Thymus (tissue), 11 donors: ENCODE measurements around the gene PDGFA. TPM values are rescaled to one million over a fixed set of nuclear protein-coding genes. Genes with fewer than 3 reads are reported as not detected.

Experiments used
- DNase-seq, 9 donors: peaks; one replicate each; pipeline ENCODE4 v3.0.0-alpha.2; 2013; ENCODE audit warnings: low spot score in 9 of 9, low read depth in 6 of 9, missing footprints in 1 of 9
- H3K27ac ChIP-seq, 2 donors: one replicate each; pipeline ENCODE4 v1.5.1; 2013; ENCODE audit warnings: control low read depth in 1 of 2, low read depth in 1 of 2, low read length in 1 of 2, mild to moderate bottlenecking in 1 of 2, moderate library complexity in 1 of 2
- H3K27me3 ChIP-seq, 2 donors: one replicate each; pipeline ENCODE4 v1.5.1; 2013; ENCODE audit warnings: low read length in 1 of 2; ENCODE audit not compliant: control insufficient read depth in 2 of 2, insufficient read depth in 1 of 2
- H3K36me3 ChIP-seq, 2 donors: one replicate each; pipeline ENCODE4 v1.5.1; 2013; ENCODE audit warnings: low read length in 1 of 2, mild to moderate bottlenecking in 1 of 2, moderate library complexity in 1 of 2; ENCODE audit not compliant: control insufficient read depth in 2 of 2, insufficient read depth in 2 of 2
- H3K4me1 ChIP-seq, 2 donors: one replicate each; pipeline ENCODE4 v1.5.1; 2013; ENCODE audit warnings: low read length in 2 of 2; ENCODE audit not compliant: control insufficient read depth in 2 of 2, insufficient read depth in 2 of 2
- H3K4me3 ChIP-seq, 2 donors: one replicate each; pipeline ENCODE4 v1.5.1; 2013; ENCODE audit warnings: low read length in 2 of 2, control low read depth in 1 of 2, mild to moderate bottlenecking in 1 of 2
- H3K9me3 ChIP-seq, 2 donors: one replicate each; pipeline ENCODE4 v1.5.1; 2013; ENCODE audit warnings: low read length in 1 of 2, mild to moderate bottlenecking in 1 of 2; ENCODE audit not compliant: control insufficient read depth in 2 of 2, insufficient read depth in 1 of 2
- WGBS: extraction: QIAGEN DNeasy Blood & Tissue Kit; methylation state at CpG from one replicate; pipeline ENCODE4 v1.1.7; 2013; 5-methylcytosine and 5-hydroxymethylcytosine counted together
- polyA plus RNA-seq: library from polyadenylated mRNA; stranded (reverse); fragments of 200-250 nt; gene quantifications from one replicate; pipeline ENCODE4 v1.2.3, GENCODE V29; 2013
- total RNA-seq: library from RNA; stranded (reverse); fragments of 120-200 nt; gene quantifications from one replicate; pipeline ENCODE4 v1.2.4, GENCODE V29; 2013
- donor health status: healthy.

The PDGFA gene
- total and polyA plus RNA-seq, 2 donors, result 8.1 to 15.1 TPM

DNA sequence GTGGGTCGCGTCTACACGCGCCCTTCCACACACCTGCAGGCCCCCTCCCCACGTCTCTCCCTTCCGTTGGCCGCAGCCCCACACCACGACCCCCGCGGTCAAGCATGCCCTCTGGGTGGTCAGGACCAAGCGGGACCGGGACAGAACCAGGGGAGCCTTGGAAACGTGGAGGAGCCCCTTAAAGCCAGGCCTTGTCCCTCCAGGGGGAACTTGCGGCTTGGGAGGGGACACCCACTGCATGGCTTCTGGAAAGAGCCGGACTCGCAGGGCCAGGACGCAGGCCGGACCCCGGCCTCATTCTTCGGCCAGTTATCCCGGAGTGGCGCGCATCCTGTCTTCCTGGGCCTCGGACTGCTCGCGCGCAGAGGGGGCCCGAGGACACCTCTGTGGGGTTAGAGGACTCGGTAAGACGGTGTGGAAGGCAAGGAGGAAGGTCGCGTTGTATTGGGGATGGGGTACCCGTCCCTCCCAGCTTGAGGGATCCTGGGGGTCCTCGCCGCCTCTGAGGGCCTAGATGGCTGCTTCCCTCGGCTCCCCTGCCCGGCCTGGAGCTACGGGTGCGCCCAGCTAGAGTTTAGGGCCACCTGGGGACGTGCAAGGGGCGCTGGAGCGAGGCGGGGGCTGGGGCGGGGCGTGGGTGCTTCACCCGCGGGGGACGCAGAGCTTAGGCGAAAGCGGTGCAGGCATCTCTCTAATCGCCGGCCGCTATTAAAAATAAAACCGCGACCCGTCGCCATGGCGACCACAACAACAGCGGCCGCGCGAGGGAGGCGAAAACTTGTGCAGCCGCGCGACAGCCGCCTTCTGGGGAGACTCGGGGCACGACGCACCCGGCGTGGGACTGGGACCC is 1.8 kb upstream of the PDGFA start:
- DNase-seq, result no peak
- Histone ChIP-seq H3K27ac (no peak overlapping the region), H3K36me3 (no peaks in the 10 kb centered on the region), H3K4me1 (peaks cover 6 to 22% of the 10 kb centered on the region in 2 donors), H3K4me3 (peak overlapping the region in 1 of 2 donors; percentile 34), H3K27me3 (peaks cover 86 to 94% of the 10 kb centered on the region in 2 donors), H3K9me3 (peaks cover 0 to 6% of the 10 kb centered on the region in 2 donors)
- 4% methylated on average over 72 of the region's 72 CpGs for WGBS

GRCh38 chr7:520503-521161 is 986 bp upstream of the PDGFA start:
- H3K27ac ChIP-seq, result no peak overlapping the region
- peaks cover 6 to 23% of the 10 kb centered on the region in 2 donors for H3K4me1 ChIP-seq
- no peak overlapping the region for H3K4me3 ChIP-seq
- H3K27me3 ChIP-seq, result peaks cover 93 to 94% of the 10 kb centered on the region in 2 donors
- no peak for DNase-seq
- H3K9me3 ChIP-seq, result peaks cover 0 to 6% of the 10 kb centered on the region in 2 donors
- no peaks in the 10 kb centered on the region for H3K36me3 ChIP-seq
- WGBS, result 5% methylated on average over 63 of the region's 63 CpGs

DNA sequence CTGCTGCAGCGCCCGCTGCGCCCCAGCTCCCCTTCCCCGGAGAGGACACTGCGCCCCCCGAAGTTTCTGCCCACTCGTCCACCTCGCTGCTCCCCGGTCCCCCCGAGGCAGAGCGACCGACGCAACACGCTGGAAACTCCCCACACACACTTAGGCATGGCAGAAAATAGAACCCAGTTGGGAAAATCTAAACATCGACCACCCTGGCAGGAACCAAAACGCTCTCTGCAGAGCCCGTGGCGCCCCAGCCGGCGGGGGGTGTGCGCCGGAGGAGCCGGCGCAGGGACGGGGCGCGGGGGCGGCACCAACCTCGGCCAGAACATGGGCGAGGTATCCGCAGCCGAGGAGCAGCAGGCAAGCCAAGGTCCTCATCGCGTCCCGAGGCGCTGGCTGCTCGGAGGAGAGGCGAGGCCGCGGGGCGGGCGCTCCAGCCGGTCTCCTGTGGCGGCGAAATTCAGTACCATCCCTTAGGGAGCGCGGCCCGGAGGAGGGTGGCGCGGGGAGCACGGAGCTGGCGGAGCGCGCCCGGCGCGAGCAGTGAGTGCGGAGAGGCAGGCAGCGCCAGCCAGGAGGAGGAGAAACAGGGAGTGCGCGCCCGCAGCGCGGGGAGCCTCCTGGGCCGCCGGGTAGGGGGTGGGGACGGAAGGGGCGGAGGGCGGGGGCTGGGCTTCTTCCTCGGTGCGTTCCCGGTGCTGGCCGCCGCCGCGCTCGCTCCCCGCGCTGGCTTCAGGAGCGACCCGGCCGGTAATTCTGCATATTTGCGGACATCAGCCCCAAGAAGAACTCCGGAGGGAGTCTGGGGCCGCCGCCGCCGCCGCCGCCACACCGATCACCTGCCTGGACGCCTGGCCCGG is 789 bp downstream of the PDGFA start:
- no peaks in the 10 kb centered on the region for H3K36me3 ChIP-seq
- WGBS, result under 1% methylated on average over 93 of the region's 93 CpGs
- peaks cover 6 to 30% of the 10 kb centered on the region in 2 donors for H3K4me1 ChIP-seq
- no peak overlapping the region for H3K27ac ChIP-seq
- H3K4me3 ChIP-seq, result peak overlapping the region; percentile 26 to 60
- DNase-seq, result peak in 3 of 9 donors; percentile 21 to 46 (median 30)
- peaks cover 0 to 6% of the 10 kb centered on the region in 2 donors for H3K9me3 ChIP-seq
- peaks cover 92 to 93% of the 10 kb centered on the region in 2 donors for H3K27me3 ChIP-seq

DNA sequence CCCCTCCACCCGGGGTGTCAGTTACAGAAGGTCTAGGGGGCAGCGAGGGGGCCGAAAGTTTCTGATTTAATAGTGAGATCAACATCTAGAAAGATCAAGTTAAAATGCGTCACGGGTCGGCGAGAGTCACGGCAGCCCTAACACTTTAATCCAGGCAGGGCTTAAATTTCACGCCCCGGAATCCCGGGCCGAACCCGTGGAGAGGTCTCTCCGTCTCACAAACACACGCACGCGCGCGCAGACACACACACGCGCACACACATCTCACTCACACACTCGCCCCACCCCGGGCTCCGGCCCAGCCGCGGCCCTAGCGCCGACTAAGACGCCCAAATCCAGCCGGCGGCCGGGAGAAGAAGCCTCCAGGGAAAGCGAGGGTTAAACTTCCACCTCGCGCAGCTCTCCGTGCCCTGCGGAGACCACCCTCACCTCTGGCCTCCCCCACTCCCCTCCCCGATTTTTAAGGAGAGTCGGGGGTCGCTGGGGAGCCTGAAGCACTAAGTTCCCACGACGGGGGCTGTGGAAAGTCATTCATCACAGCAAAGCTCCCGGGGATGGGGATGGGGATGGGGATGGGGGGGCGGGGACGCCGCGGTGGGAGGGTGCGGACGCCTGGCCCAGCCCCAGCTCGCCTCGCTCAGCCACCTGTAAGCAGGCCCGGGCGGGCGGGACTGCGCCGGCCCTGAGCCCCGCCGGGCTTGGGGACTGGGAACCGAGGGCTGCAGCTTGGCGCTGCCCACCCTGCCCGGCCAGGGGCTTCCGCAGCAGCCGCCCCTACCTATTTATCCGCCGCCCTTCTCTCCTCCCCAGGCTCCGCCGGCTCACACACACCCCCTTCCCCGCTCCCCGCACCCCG is 1.6 kb downstream of the PDGFA start:
- WGBS, result 2% methylated on average over 70 of the region's 70 CpGs
- no peak for DNase-seq
- Histone ChIP-seq H3K36me3 (no peaks in the 10 kb centered on the region), H3K4me3 (peak overlapping the region; percentile 37 to 60), H3K4me1 (peaks cover 6 to 30% of the 10 kb centered on the region in 2 donors), H3K27ac (no peak overlapping the region), H3K9me3 (peaks cover 0 to 4% of the 10 kb centered on the region in 2 donors), H3K27me3 (peaks cover 88 to 92% of the 10 kb centered on the region in 2 donors)

- WGBS, result 7% methylated on average over 83 of the region's 83 CpGs
- H3K27ac ChIP-seq, result peak overlapping the region in 1 of 2 donors; percentile 33
- peaks cover 0 to 24% of the 10 kb centered on the region in 2 donors for H3K4me1 ChIP-seq
These were observed 2.8 kb downstream of the PDGFA start for GRCh38 chr7:516606-517456.

GRCh38 chr7:516216-516605 is 3.4 kb downstream of the PDGFA start:
- 74% methylated on average over 13 of the region's 13 CpGs for WGBS
- peak overlapping the region in 1 of 2 donors; percentile 52 for H3K27ac ChIP-seq
- peaks cover 70 to 80% of the 10 kb centered on the region in 2 donors for H3K27me3 ChIP-seq
- no peak overlapping the region for H3K4me3 ChIP-seq
- no peaks in the 10 kb centered on the region for H3K36me3 ChIP-seq
- DNase-seq, result no peak
- H3K4me1 ChIP-seq, result peaks cover 0 to 19% of the 10 kb centered on the region in 2 donors
- no peaks in the 10 kb centered on the region for H3K9me3 ChIP-seq

More at GRCh38 chr7:516606-517456, 2.8 kb downstream of the PDGFA start:
- Histone ChIP-seq H3K9me3 (no peaks in the 10 kb centered on the region), H3K27me3 (peaks cover 76 to 85% of the 10 kb centered on the region in 2 donors), H3K4me3 (peak overlapping the region in 1 of 2 donors; percentile 60), H3K36me3 (no peaks in the 10 kb centered on the region)
- no peak for DNase-seq

GRCh38 chr7:515628-516027 is 4.0 kb downstream of the PDGFA start:
- H3K27ac ChIP-seq, result no peak overlapping the region
- H3K27me3 ChIP-seq, result peaks cover 64 to 74% of the 10 kb centered on the region in 2 donors
- DNase-seq, result no peak
- peaks cover 0 to 13% of the 10 kb centered on the region in 2 donors for H3K4me1 ChIP-seq
- 93% methylated on average over 10 of the region's 10 CpGs for WGBS
- no peaks in the 10 kb centered on the region for H3K36me3 ChIP-seq
- H3K9me3 ChIP-seq, result no peaks in the 10 kb centered on the region
- H3K4me3 ChIP-seq, result no peak overlapping the region
